B cell (primary cell): ENCODE measurements around the gene BABAM1. TPM values are rescaled to one million over a fixed set of nuclear protein-coding genes. Genes with fewer than 3 reads are reported as not detected.

Source experiments
- ATAC-seq: fragments of 200-7000 bp; cut with Tn5 transposase; one replicate; pipeline ENCODE4 v1.10.0; 2021; ENCODE audit warnings: low read depth, mild to moderate bottlenecking, moderate number of reproducible peaks, moderate library complexity
- CTCF ChIA-PET: fragments of 350-600 bp; sonication (Branson Sonifier 250); formaldehyde crosslinking; loops from one replicate; lab custom pipeline; 2021; ENCODE audit warnings: antibody characterized with exemption, inconsistent platforms; lab: Charles Lee
- POLR2A ChIA-PET: fragments of 350-600 bp; sonication (Branson Sonifier 250); formaldehyde crosslinking; loops from one replicate; lab custom pipeline; 2021; ENCODE audit warnings: antibody characterized with exemption; lab: Charles Lee
- DNase-seq: peaks from one replicate; pipeline ENCODE4 v3.0.0; 2013
- H2AFZ ChIP-seq: 2 replicates; pipeline ENCODE4 v1.6.1; 2012; ENCODE audit warnings: mild to moderate bottlenecking, low read depth, low read length; ENCODE audit not compliant: insufficient read depth, poor library complexity, severe bottlenecking
- H3K27ac ChIP-seq, 2 donors: 1 replicate in 1 of 2; 2 replicates in 1 of 2; pipeline ENCODE4 v1.5.1; 2012 to 2013; ENCODE audit warnings: low read length in 2 of 2, mild to moderate bottlenecking in 2 of 2, moderate library complexity in 1 of 2
- H3K27me3 ChIP-seq, 4 experiments: fragments of 200-600 bp in 1 of 4; sonication (generic) in 1 of 4; replicated peaks in 1 of 4; 1 replicate in 2 of 4; 2 replicates in 2 of 4; pipeline versions ENCODE4 v1.6.1 to v1.7.0; 2013 to 2016; ENCODE audit warnings: low read length in 3 of 4, mild to moderate bottlenecking in 2 of 4, mixed read lengths in 1 of 4, moderate library complexity in 1 of 4; ENCODE audit not compliant: insufficient read depth in 4 of 4, control insufficient read depth in 3 of 4; ENCODE audit errors: control extremely low read depth in 1 of 4
- H3K36me3 ChIP-seq, 2 experiments: replicated peaks in 1 of 2; 1 replicate in 1 of 2; 2 replicates in 1 of 2; pipeline versions ENCODE4 v1.6.1 to v1.7.1; 2013; ENCODE audit warnings: low read length in 1 of 2; ENCODE audit not compliant: insufficient read depth in 2 of 2, control insufficient read depth in 1 of 2; ENCODE audit errors: control extremely low read depth in 1 of 2, extremely low read depth in 1 of 2
- H3K4me1 ChIP-seq, 2 donors: fragments of 200-600 bp in 1 of 2; sonication (generic) in 1 of 2; 1 replicate in 1 of 2; 2 replicates in 1 of 2; pipeline versions ENCODE4 v1.5.1 to v1.6.1; 2013 to 2017; ENCODE audit warnings: low read length in 2 of 2; ENCODE audit not compliant: control insufficient read depth in 2 of 2, insufficient read depth in 2 of 2
- H3K4me2 ChIP-seq: replicated peaks from 2 replicates; pipeline ENCODE3; 2012; ENCODE audit warnings: mild to moderate bottlenecking, low read depth, low read length; ENCODE audit not compliant: poor library complexity, severe bottlenecking
- H3K4me3 ChIP-seq, 5 experiments: fragments of 200-600 bp in 1 of 5; sonication (generic) in 1 of 5; 1 replicate in 3 of 5; 2 replicates in 2 of 5; pipeline versions ENCODE4 v1.5.1 to v1.7.0; 2011 to 2016; ENCODE audit warnings: low read length in 4 of 5, mild to moderate bottlenecking in 4 of 5, low read depth in 2 of 5, control low read depth in 1 of 5, moderate library complexity in 1 of 5; ENCODE audit not compliant: insufficient read depth in 1 of 5; ENCODE audit errors: control extremely low read depth in 1 of 5, extremely low read depth in 1 of 5
- H3K79me2 ChIP-seq: fragments of 200-600 bp; sonication (generic); one replicate; pipeline ENCODE4 v1.6.0; 2016; ENCODE audit warnings: low read length; ENCODE audit not compliant: control insufficient read depth, insufficient read depth
- H3K9ac ChIP-seq: fragments of 200-600 bp; sonication (generic); 2 replicates; pipeline ENCODE4 v1.6.1; 2017; ENCODE audit warnings: mild to moderate bottlenecking, low read length, moderate library complexity
- H3K9me3 ChIP-seq, 3 donors: one replicate each; pipeline versions ENCODE4 v1.6.1 to v1.7.1; 2013; ENCODE audit warnings: low read length in 2 of 3; ENCODE audit not compliant: control insufficient read depth in 2 of 3, insufficient read depth in 1 of 3; ENCODE audit errors: control extremely low read depth in 1 of 3
- H4K20me1 ChIP-seq: 2 replicates; pipeline ENCODE4 v1.6.0; 2012; ENCODE audit warnings: mild to moderate bottlenecking, low read length; ENCODE audit not compliant: insufficient read depth, control insufficient read depth, poor library complexity, severe bottlenecking
- H3K27ac Mint-ChIP-seq: one replicate; pipeline ENCODE4 v1.8.0; 2021; ENCODE audit warnings: mixed read lengths
- H3K27me3 Mint-ChIP-seq: one replicate; pipeline ENCODE4 v1.8.0; 2021; ENCODE audit warnings: mixed read lengths
- H3K4me1 Mint-ChIP-seq: one replicate; pipeline ENCODE4 v1.8.0; 2021; ENCODE audit warnings: mixed read lengths
- H3K4me3 Mint-ChIP-seq: one replicate; pipeline ENCODE4 v1.8.0; 2021; ENCODE audit warnings: mixed read lengths
- H3K9me3 Mint-ChIP-seq: one replicate; pipeline ENCODE4 v1.8.0; 2022; ENCODE audit warnings: mixed read lengths; ENCODE audit not compliant: insufficient read depth
- EZH2 ChIP-seq: IDR thresholded peaks from 2 replicates; pipeline ENCODE4 v1.6.1; 2012; ENCODE audit warnings: borderline replicate concordance, low read depth, mild to moderate bottlenecking, moderate library complexity, low read length; ENCODE audit not compliant: insufficient read depth, poor library complexity, severe bottlenecking
- WGBS: methylation state at CpG from one replicate; pipeline ENCODE4 v1.1.5; 2013; ENCODE audit warnings: missing lambda C conversion rate; ENCODE audit not compliant: insufficient coverage; 5-methylcytosine and 5-hydroxymethylcytosine counted together
- intact Hi-C: fragments of 100-400 bp; cut with micrococcal nuclease; formaldehyde crosslinking; loops from one replicate; pipeline ENCODE4 v1.10.0; 2022
- polyA plus RNA-seq: library from polyadenylated mRNA; depleted of rRNA; stranded (reverse); fragments of >200 nt; gene quantifications from 2 replicates; pipeline ENCODE4 v1.2.3, GENCODE V29; 2012
- total RNA-seq, 2 donors: library from RNA; stranded (reverse); fragments of 120-200 nt in 1 of 2; gene quantifications; 1 replicate in 1 of 2; 2 replicates in 1 of 2; pipeline versions ENCODE4 v1.2.3 to v1.2.4, GENCODE V29; 2013 to 2022
- TF ChIP-seq, protein P1 (sequence below): fragments of 200-600 bp; IDR thresholded peaks from one replicate; pipeline ENCODE4 v1.8.0; 2022; ENCODE audit warnings: antibody characterized with exemption, mild to moderate bottlenecking

Gene BABAM1
- total and polyA plus RNA-seq, 2 donors (not counting 1 experiment from before 2014, with no cell fraction given) = 105 to 129 TPM

GRCh38 chr19:17303167-17303939, 36.1 kb downstream of the BABAM1 start, which contains the start of gene ABHD8:
ABHD8 (minus strand) TSS chr19:17303425; CDS start chr19:17301616, 1,809 bp downstream.
- peak within 1 kb of the TSS; percentile 85 for H3K4me3 Mint-ChIP-seq
- WGBS = under 1% methylated on average over 47 of the region's 52 CpGs

More at GRCh38 chr19:17303167-17303939, 36.1 kb downstream of the BABAM1 start, which contains the start of gene ABHD8:
- POLR2A ChIA-PET = interaction anchor here (0.5 to 1.0 kb wide), 3 partner anchors 11 to 631 kb away, joined by 3 to 7 read pairs (median 3); no protein-coding TSS in a partner anchor
- Histone ChIP-seq H2AFZ (peak within 1 kb of the TSS; percentile 97), H4K20me1 (no peaks in the 10 kb centered on the region), H3K4me1 (peaks cover 30 to 39% of the 10 kb centered on the region in 2 donors), H3K36me3 (no peaks in the 10 kb centered on the region), H3K9me3 (no peaks in the 10 kb centered on the region), H3K4me2 (peak within 1 kb of the TSS; percentile 99), H3K27ac (peak within 1 kb of the TSS; percentile 2 to 67), H3K4me3 (peak within 1 kb of the TSS in 4 of 5 experiments; percentile 71 to 86 (median 75)), H3K27me3 (no peaks in the 10 kb centered on the region), H3K79me2 (peaks cover 28% of the 10 kb centered on the region), H3K9ac (peak within 1 kb of the TSS; percentile 90)
- no peak for TF ChIP-seq EZH2
- TF ChIP-seq, protein P1, sequence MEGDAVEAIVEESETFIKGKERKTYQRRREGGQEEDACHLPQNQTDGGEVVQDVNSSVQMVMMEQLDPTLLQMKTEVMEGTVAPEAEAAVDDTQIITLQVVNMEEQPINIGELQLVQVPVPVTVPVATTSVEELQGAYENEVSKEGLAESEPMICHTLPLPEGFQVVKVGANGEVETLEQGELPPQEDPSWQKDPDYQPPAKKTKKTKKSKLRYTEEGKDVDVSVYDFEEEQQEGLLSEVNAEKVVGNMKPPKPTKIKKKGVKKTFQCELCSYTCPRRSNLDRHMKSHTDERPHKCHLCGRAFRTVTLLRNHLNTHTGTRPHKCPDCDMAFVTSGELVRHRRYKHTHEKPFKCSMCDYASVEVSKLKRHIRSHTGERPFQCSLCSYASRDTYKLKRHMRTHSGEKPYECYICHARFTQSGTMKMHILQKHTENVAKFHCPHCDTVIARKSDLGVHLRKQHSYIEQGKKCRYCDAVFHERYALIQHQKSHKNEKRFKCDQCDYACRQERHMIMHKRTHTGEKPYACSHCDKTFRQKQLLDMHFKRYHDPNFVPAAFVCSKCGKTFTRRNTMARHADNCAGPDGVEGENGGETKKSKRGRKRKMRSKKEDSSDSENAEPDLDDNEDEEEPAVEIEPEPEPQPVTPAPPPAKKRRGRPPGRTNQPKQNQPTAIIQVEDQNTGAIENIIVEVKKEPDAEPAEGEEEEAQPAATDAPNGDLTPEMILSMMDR = peak; percentile 17
- no peaks in the 10 kb centered on the region for H3K9me3 Mint-ChIP-seq
- H3K4me1 Mint-ChIP-seq = peaks cover 41% of the 10 kb centered on the region
- CTCF ChIA-PET = interaction anchor here (0.9 to 2.9 kb wide), 7 partner anchors 8 to 83 kb away, joined by 3 to 13 read pairs (median 5); partner anchors contain the start of gene BABAM1
- intact Hi-C loops = loop anchor here (10.0 kb wide), 1 partner anchor 409 kb away; no protein-coding TSS in a partner anchor
- ATAC-seq = peak; percentile 67
- H3K27ac Mint-ChIP-seq = peak within 1 kb of the TSS; percentile 81
- no peaks in the 10 kb centered on the region for H3K27me3 Mint-ChIP-seq
- DNase-seq = peak; percentile 95
